Endodermal cell (in vitro differentiated cells): Measurements from ENCODE around the gene CFLAR. TPM values are rescaled to one million over a fixed set of nuclear protein-coding genes. Genes with fewer than 3 reads are reported as not detected.
"Not testable (repeated sequence)": the region's sequence is repeated elsewhere in the genome, so short reads cannot be mapped to it uniquely, and the experiment has no call there.

Experiments
- DNase-seq: peaks from one replicate; pipeline ENCODE4 v3.0.0-alpha.2; 2017
- H3K27ac ChIP-seq: 2 replicates; pipeline ENCODE4 v1.5.1; 2013; ENCODE audit warnings: mild to moderate bottlenecking, low read depth, low read length, moderate library complexity
- H3K27me3 ChIP-seq: 2 replicates; pipeline ENCODE4 v1.6.1; 2013; ENCODE audit warnings: mild to moderate bottlenecking, low read length, moderate library complexity; ENCODE audit not compliant: insufficient read depth, control insufficient read depth, poor library complexity, severe bottlenecking
- H3K36me3 ChIP-seq: 2 replicates; pipeline ENCODE4 v1.7.0; 2013; ENCODE audit warnings: mild to moderate bottlenecking, low read length, moderate library complexity; ENCODE audit not compliant: control insufficient read depth, insufficient read depth
- H3K4me1 ChIP-seq: one replicate; pipeline ENCODE4 v1.7.0; 2013; ENCODE audit warnings: low read length; ENCODE audit not compliant: control insufficient read depth, insufficient read depth
- H3K4me3 ChIP-seq: 2 replicates; pipeline ENCODE4 v1.5.1; 2013; ENCODE audit warnings: mild to moderate bottlenecking, low read length, moderate library complexity
- H3K9ac ChIP-seq: 2 replicates; pipeline ENCODE4 v1.6.1; 2013; ENCODE audit warnings: mild to moderate bottlenecking, low read length, moderate library complexity; ENCODE audit not compliant: poor library complexity, severe bottlenecking; ENCODE audit errors: extremely low read depth
- H3K9me3 ChIP-seq: 2 replicates; pipeline ENCODE4 v1.6.1; 2013; ENCODE audit warnings: mild to moderate bottlenecking, low read length, moderate library complexity; ENCODE audit not compliant: control insufficient read depth
- H3K27ac Mint-ChIP-seq: 2 replicates; pipeline ENCODE4 v1.8.0; 2020; ENCODE audit warnings: mixed read lengths
- H3K27me3 Mint-ChIP-seq: 2 replicates; pipeline ENCODE4 v1.8.0; 2021; ENCODE audit warnings: mild to moderate bottlenecking, mixed read lengths; ENCODE audit not compliant: insufficient read depth
- H3K36me3 Mint-ChIP-seq: 2 replicates; pipeline ENCODE4 v1.8.0; 2020; ENCODE audit warnings: low read depth, mixed read lengths
- H3K4me1 Mint-ChIP-seq: 2 replicates; pipeline ENCODE4 v1.8.0; 2020; ENCODE audit warnings: mixed read lengths
- H3K4me3 Mint-ChIP-seq: 2 replicates; pipeline ENCODE4 v1.8.0; 2020; ENCODE audit warnings: mild to moderate bottlenecking, moderate library complexity, mixed read lengths
- H3K9me3 Mint-ChIP-seq: 2 replicates; pipeline ENCODE4 v1.8.0; 2020; ENCODE audit warnings: mild to moderate bottlenecking, mixed read lengths
- CTCF ChIP-seq: fragments of 200-600 bp; sonication (generic); conservative IDR thresholded peaks from 2 replicates; pipeline ENCODE4 v1.5.0; 2021; ENCODE audit warnings: antibody characterized with exemption, mild to moderate bottlenecking
- WGBS, 2 experiments: methylation state at CpG; one replicate each; pipeline versions ENCODE4 v1.1.5 to v1.1.7; 2013; ENCODE audit warnings: missing lambda C conversion rate in 2 of 2, mixed read lengths in 1 of 2; ENCODE audit not compliant: insufficient coverage in 1 of 2, insufficient read length in 1 of 2; 5-methylcytosine and 5-hydroxymethylcytosine counted together
- total RNA-seq, 2 donors: library from RNA; stranded (reverse); fragmentation: NEBNext Ultra II Directional in 1 of 2; extraction: Animal tissue kit (Norgen Biotek cat#: 25700) in 1 of 2; gene quantifications; 2 replicates in 1 of 2; 3 replicates in 1 of 2; pipeline ENCODE4 v1.2.1, GENCODE V29; 2021

CFLAR gene
- total RNA-seq, 2 donors from 2014 or later: 168 to 197 TPM

GRCh38 chr2:201149064-201149820 lies 33.3 kb downstream of the CFLAR start:
- no peak overlapping the region for H3K27ac ChIP-seq
- Mint-ChIP-seq H3K4me3 (no peak overlapping the region), H3K27ac (peak overlapping the region; percentile 82), H3K36me3 (peaks cover 59% of the 10 kb centered on the region), H3K4me1 (peaks cover 23% of the 10 kb centered on the region), H3K9me3 (peaks cover 1% of the 10 kb centered on the region), H3K27me3 (no peaks in the 10 kb centered on the region)
- DNase-seq: no peak
- H3K9me3 ChIP-seq: no peaks in the 10 kb centered on the region
- TF ChIP-seq CTCF: no peak
- WGBS, 2 experiments: 90 to 92% methylated on average over 2 of the region's 2 CpGs
- H3K4me1 ChIP-seq: peaks cover 9% of the 10 kb centered on the region
- peak overlapping the region; percentile 8 for H3K4me3 ChIP-seq
- no peaks in the 10 kb centered on the region for H3K27me3 ChIP-seq
- H3K9ac ChIP-seq: no peak overlapping the region
- H3K36me3 ChIP-seq: peaks cover 68% of the 10 kb centered on the region

DNA sequence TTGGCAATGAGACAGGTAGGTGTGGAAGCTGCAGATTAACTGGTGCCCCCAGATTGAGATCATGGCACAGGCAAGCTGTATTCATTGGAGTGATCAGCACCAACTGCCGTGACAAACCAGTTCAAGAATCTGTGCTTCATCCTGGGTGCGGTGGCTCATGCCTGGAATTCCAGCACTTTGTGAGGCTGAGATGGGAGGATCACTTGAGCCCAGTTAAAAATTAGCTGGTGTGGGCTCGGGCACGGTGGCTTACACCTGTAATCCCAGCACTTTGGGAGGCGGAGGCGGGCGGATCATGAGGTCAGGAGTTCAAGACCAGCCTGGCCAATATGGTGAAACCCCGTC lies 33.8 kb downstream of the CFLAR start:
- H3K27ac Mint-ChIP-seq: peak overlapping the region; percentile 82
- H3K36me3 Mint-ChIP-seq: peaks cover 61% of the 10 kb centered on the region
- H3K27me3 ChIP-seq, H3K4me3 Mint-ChIP-seq, H3K9me3 ChIP-seq, DNase-seq, H3K9me3 Mint-ChIP-seq, H3K27ac ChIP-seq, H3K4me1 ChIP-seq, H3K9ac ChIP-seq, H3K27me3 Mint-ChIP-seq: not testable (repeated sequence)
- Histone ChIP-seq H3K36me3 (peaks cover 68% of the 10 kb centered on the region), H3K4me3 (peak overlapping the region; percentile 8)
- WGBS, 2 experiments: 96% methylated on average over 3 to 8 of the region's 8 CpGs
- H3K4me1 Mint-ChIP-seq: peaks cover 25% of the 10 kb centered on the region

GRCh38 chr2:201150454-201151020 lies 34.6 kb downstream of the CFLAR start:
- H3K4me1 ChIP-seq: peaks cover 9% of the 10 kb centered on the region
- no peak overlapping the region for H3K4me3 Mint-ChIP-seq
- no peak overlapping the region for H3K9ac ChIP-seq
- H3K27ac Mint-ChIP-seq: no peak overlapping the region
- peaks cover 63% of the 10 kb centered on the region for H3K36me3 Mint-ChIP-seq
- H3K27me3 Mint-ChIP-seq: no peaks in the 10 kb centered on the region
- 94 to 96% methylated on average over 2 to 3 of the region's 3 CpGs for WGBS, 2 experiments
- H3K4me3 ChIP-seq: no peak overlapping the region
- TF ChIP-seq CTCF: no peak
- no peak overlapping the region for H3K27ac ChIP-seq
- no peak for DNase-seq
- H3K9me3 Mint-ChIP-seq: peaks cover 1% of the 10 kb centered on the region
- H3K4me1 Mint-ChIP-seq: peaks cover 26% of the 10 kb centered on the region
- no peaks in the 10 kb centered on the region for H3K27me3 ChIP-seq
- H3K36me3 ChIP-seq: peaks cover 68% of the 10 kb centered on the region
- no peaks in the 10 kb centered on the region for H3K9me3 ChIP-seq
